ENCODE measurements around the gene TMEM209. TPM values are rescaled to one million over a fixed set of nuclear protein-coding genes. Genes with fewer than 3 reads are reported as not detected.
"Not testable (repeated sequence)": the region's sequence is repeated elsewhere in the genome, so short reads cannot be mapped to it uniquely, and the experiment has no call there.

The TMEM209 gene
- polyA plus RNA-seq, 3 donors from 2014 or later, result 21.6 to 41.1 (median 39.9) TPM

GRCh38 chr7:130151591-130152492, 53.4 kb downstream of the TMEM209 start:
- Mint-ChIP-seq H3K27me3 (ENCODE audit: low read depth in 3 of 3) (peaks cover 8 to 24% (median 10%) of the 10 kb centered on the region in 3 donors), H3K9me3 (no peaks in the 10 kb centered on the region), H3K4me3 (no peak overlapping the region), H3K27ac (no peak overlapping the region), H3K4me1 (no peaks in the 10 kb centered on the region), H3K36me3 (no peaks in the 10 kb centered on the region)
- peak; percentile 60 to 70 (median 69) for DNase-seq

- DNase-seq, result no peak
- Mint-ChIP-seq H3K4me1 (peaks cover 6 to 9% of the 10 kb centered on the region in 2 donors), H3K9me3 (no peaks in the 10 kb centered on the region), H3K4me3 (no peak overlapping the region), H3K27ac (peak overlapping the region in 2 of 6 donors; percentile 20 to 63), H3K36me3 (no peaks in the 10 kb centered on the region), H3K27me3 (ENCODE audit: low read depth in 3 of 3) (peaks cover 10 to 26% (median 12%) of the 10 kb centered on the region in 3 donors)
Measured at GRCh38 chr7:130150587-130150986, 54.6 kb downstream of the TMEM209 start.

- DNase-seq, result no peak
- H3K4me1 Mint-ChIP-seq, result peaks cover 13 to 15% of the 10 kb centered on the region in 2 donors
- H3K4me3 Mint-ChIP-seq, result no peak overlapping the region
- no peak overlapping the region for H3K27ac Mint-ChIP-seq
- no peaks in the 10 kb centered on the region for H3K36me3 Mint-ChIP-seq
- H3K27me3 Mint-ChIP-seq (ENCODE audit: low read depth in 3 of 3), result peaks cover 7 to 26% (median 12%) of the 10 kb centered on the region in 3 donors
- no peaks in the 10 kb centered on the region for H3K9me3 Mint-ChIP-seq
Measured at GRCh38 chr7:130149281-130150139, 55.7 kb downstream of the TMEM209 start.

- Mint-ChIP-seq H3K4me3 (no peak overlapping the region), H3K27ac (no peak overlapping the region), H3K4me1 (peaks cover 13 to 17% of the 10 kb centered on the region in 2 donors), H3K9me3 (no peaks in the 10 kb centered on the region), H3K36me3 (no peaks in the 10 kb centered on the region), H3K27me3 (ENCODE audit: low read depth in 3 of 3) (peaks cover 7 to 27% (median 10%) of the 10 kb centered on the region in 3 donors)
- no peak for DNase-seq
Measured at GRCh38 chr7:130148561-130148960, 56.6 kb downstream of the TMEM209 start.

GRCh38 chr7:130147710-130148325, 57.4 kb downstream of the TMEM209 start:
- no peak for DNase-seq
- peaks cover 7 to 27% (median 10%) of the 10 kb centered on the region in 3 donors for H3K27me3 Mint-ChIP-seq (ENCODE audit: low read depth in 3 of 3)
- H3K4me1 Mint-ChIP-seq, result peaks cover 17% of the 10 kb centered on the region in 2 donors
- no peak overlapping the region for H3K4me3 Mint-ChIP-seq
- H3K36me3 Mint-ChIP-seq, result no peaks in the 10 kb centered on the region
- no peak overlapping the region for H3K27ac Mint-ChIP-seq
- no peaks in the 10 kb centered on the region for H3K9me3 Mint-ChIP-seq

- Mint-ChIP-seq H3K27me3 (ENCODE audit: low read depth in 3 of 3) (peaks cover 7 to 27% (median 13%) of the 10 kb centered on the region in 3 donors), H3K9me3 (no peaks in the 10 kb centered on the region), H3K4me3 (peak overlapping the region in 1 of 5 donors; percentile 13), H3K4me1 (peaks cover 17% of the 10 kb centered on the region in 2 donors), H3K36me3 (no peaks in the 10 kb centered on the region), H3K27ac (no peak overlapping the region)
- DNase-seq, result no peak
Measured at GRCh38 chr7:130146693-130147405, 58.4 kb downstream of the TMEM209 start.

GRCh38 chr7:130146142-130146541, 59.1 kb downstream of the TMEM209 start:
- H3K27ac Mint-ChIP-seq, result peak overlapping the region in 1 of 6 donors; percentile 59
- not testable (repeated sequence) for H3K36me3 Mint-ChIP-seq, H3K9me3 Mint-ChIP-seq, DNase-seq
- H3K27me3 Mint-ChIP-seq (ENCODE audit: low read depth in 3 of 3), result peaks cover 7 to 27% (median 13%) of the 10 kb centered on the region in 3 donors
- H3K4me1 Mint-ChIP-seq, result peaks cover 20 to 24% of the 10 kb centered on the region in 2 donors
- peak overlapping the region in 1 of 5 donors; percentile 65 for H3K4me3 Mint-ChIP-seq

- Mint-ChIP-seq H3K4me3 (peak overlapping the region; percentile 5 to 74 (median 65)), H3K4me1 (peaks cover 23 to 28% of the 10 kb centered on the region in 2 donors), H3K36me3 (no peaks in the 10 kb centered on the region), H3K27ac (peak overlapping the region in 5 of 6 donors; percentile 12 to 84 (median 59)), H3K9me3 (no peaks in the 10 kb centered on the region), H3K27me3 (ENCODE audit: low read depth in 3 of 3) (peaks cover 7 to 26% (median 12%) of the 10 kb centered on the region in 3 donors)
- peak; percentile 44 to 68 (median 67) for DNase-seq
Measured at GRCh38 chr7:130145424-130146100, 59.6 kb downstream of the TMEM209 start.

GRCh38 chr7:130144312-130145171, 60.7 kb downstream of the TMEM209 start:
- no peak for DNase-seq
- H3K27ac Mint-ChIP-seq, result no peak overlapping the region
- H3K4me1 Mint-ChIP-seq, result peaks cover 26 to 36% of the 10 kb centered on the region in 2 donors
- peaks cover 5 to 19% (median 7%) of the 10 kb centered on the region in 3 donors for H3K27me3 Mint-ChIP-seq (ENCODE audit: low read depth in 3 of 3)
- H3K36me3 Mint-ChIP-seq, result peaks cover 5 to 8% (median 7%) of the 10 kb centered on the region in 3 donors
- no peak overlapping the region for H3K4me3 Mint-ChIP-seq
- H3K9me3 Mint-ChIP-seq, result no peaks in the 10 kb centered on the region

- Mint-ChIP-seq H3K27ac (no peak overlapping the region), H3K36me3 (peaks cover 6 to 14% (median 13%) of the 10 kb centered on the region in 3 donors), H3K27me3 (ENCODE audit: low read depth in 3 of 3) (peaks cover 5 to 15% (median 7%) of the 10 kb centered on the region in 3 donors), H3K4me3 (no peak overlapping the region), H3K9me3 (no peaks in the 10 kb centered on the region), H3K4me1 (peaks cover 26 to 38% of the 10 kb centered on the region in 2 donors)
- no peak for DNase-seq
Measured at GRCh38 chr7:130143986-130144311, 61.3 kb downstream of the TMEM209 start.

- Mint-ChIP-seq H3K27me3 (ENCODE audit: low read depth in 3 of 3) (peaks cover 5 to 10% (median 7%) of the 10 kb centered on the region in 3 donors), H3K4me1 (peaks cover 26 to 38% of the 10 kb centered on the region in 2 donors), H3K4me3 (peak overlapping the region in 1 of 5 donors; percentile 12), H3K27ac (no peak overlapping the region), H3K36me3 (peaks cover 9 to 16% (median 15%) of the 10 kb centered on the region in 3 donors), H3K9me3 (no peaks in the 10 kb centered on the region)
- DNase-seq, result no peak
Measured at GRCh38 chr7:130143334-130143732, 61.9 kb downstream of the TMEM209 start.

All from immature natural killer cell (primary cell).